Stomach smooth muscle (tissue), 2 donors: ENCODE data around the gene GJA1.
"Not testable (repeated sequence)": the region's sequence is repeated elsewhere in the genome, so short reads cannot be mapped to it uniquely, and the experiment has no call there.

ENCODE experiments used
- H3K27ac ChIP-seq: one replicate; pipeline ENCODE4 v1.7.0; 2013; ENCODE audit warnings: mild to moderate bottlenecking, low read length, inconsistent platforms
- H3K27me3 ChIP-seq, 2 donors: one replicate each; pipeline ENCODE4 v1.7.0; 2013; ENCODE audit warnings: low read length in 2 of 2; ENCODE audit not compliant: insufficient read depth in 2 of 2, control insufficient read depth in 1 of 2
- H3K36me3 ChIP-seq, 2 donors: one replicate each; pipeline ENCODE4 v1.7.0; 2013; ENCODE audit warnings: low read length in 2 of 2; ENCODE audit not compliant: control insufficient read depth in 2 of 2, insufficient read depth in 2 of 2
- H3K4me1 ChIP-seq: one replicate; pipeline ENCODE4 v1.7.0; 2013; ENCODE audit warnings: low read length; ENCODE audit not compliant: control insufficient read depth, insufficient read depth
- H3K4me3 ChIP-seq, 2 donors: one replicate each; pipeline ENCODE4 v1.7.0; 2013; ENCODE audit warnings: low read length in 2 of 2
- H3K9ac ChIP-seq, 2 donors: one replicate each; pipeline ENCODE4 v1.7.0; 2013; ENCODE audit warnings: low read length in 2 of 2, mild to moderate bottlenecking in 1 of 2
- H3K9me3 ChIP-seq, 2 donors: one replicate each; pipeline ENCODE4 v1.7.0; 2013; ENCODE audit warnings: low read length in 2 of 2; ENCODE audit not compliant: control insufficient read depth in 2 of 2
- donor health status: healthy.
- donor health status: Pancreatic carcinoma.

GJA1 gene

DNA sequence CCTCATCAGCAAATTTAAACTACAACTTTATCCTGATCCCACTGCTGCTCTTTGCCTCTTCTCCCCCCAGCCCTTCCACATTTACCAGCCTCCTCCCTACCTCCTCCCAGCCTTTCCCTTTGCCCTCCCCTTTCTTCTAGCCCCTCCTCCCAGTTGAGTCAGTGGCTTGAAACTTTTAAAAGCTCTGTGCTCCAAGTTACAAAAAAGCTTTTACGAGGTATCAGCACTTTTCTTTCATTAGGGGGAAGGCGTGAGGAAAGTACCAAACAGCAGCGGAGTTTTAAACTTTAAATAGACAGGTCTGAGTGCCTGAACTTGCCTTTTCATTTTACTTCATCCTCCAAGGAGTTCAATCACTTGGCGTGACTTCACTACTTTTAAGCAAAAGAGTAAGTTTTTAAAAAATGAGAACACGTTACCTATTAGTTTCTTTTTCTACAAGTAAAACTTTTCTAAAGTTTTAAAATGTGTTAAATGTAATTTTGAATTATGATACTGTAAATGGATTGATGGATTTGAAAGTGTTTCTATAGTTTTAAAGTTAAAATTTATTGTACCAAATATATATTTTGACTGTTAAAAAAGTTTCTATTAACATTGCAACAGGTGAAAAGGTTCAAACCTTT is at the start of gene GJA1:
Gene GJA1 (plus strand): TSS at position 203 of the 626 bp plus-strand sequence. CDS start 11,202 bp downstream, outside the sequence.
- peak within 1 kb of the TSS; percentile 86 to 100 for H3K9ac ChIP-seq
- peak within 1 kb of the TSS; percentile 86 for H3K27ac ChIP-seq

DNA sequence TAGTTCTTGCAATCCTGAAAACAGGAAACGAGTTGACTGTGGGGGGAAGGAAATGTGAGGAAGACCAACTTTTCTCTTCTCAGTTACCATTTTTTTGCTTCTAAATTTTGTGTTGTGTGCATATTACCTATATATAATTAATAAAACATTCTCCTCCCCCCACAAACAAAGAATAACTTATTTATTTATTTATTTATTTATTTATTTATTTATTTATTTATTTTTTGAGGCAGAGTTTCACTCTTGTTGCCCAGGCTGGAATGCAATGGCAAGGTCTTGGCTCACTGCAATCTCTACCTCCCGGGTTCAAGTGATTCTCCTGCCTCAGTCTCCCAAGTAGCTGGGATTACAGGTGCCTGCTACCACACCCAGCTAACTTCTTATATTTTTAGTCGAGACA is 48.9 kb upstream of the GJA1 start:
- not testable (repeated sequence) for H3K27ac ChIP-seq, H3K4me1 ChIP-seq, H3K36me3 ChIP-seq, H3K9ac ChIP-seq, H3K27me3 ChIP-seq, H3K4me3 ChIP-seq, H3K9me3 ChIP-seq

More for the DNA sequence above, at the start of gene GJA1:
- Histone ChIP-seq H3K27me3 (no peaks in the 10 kb centered on the region), H3K4me1 (no peaks in the 10 kb centered on the region), H3K36me3 (no peaks in the 10 kb centered on the region), H3K9me3 (no peaks in the 10 kb centered on the region), H3K4me3 (peak within 1 kb of the TSS; percentile 88 to 98)

GRCh38 chr6:121389419-121389818 is 46.0 kb upstream of the GJA1 start:
- Histone ChIP-seq H3K4me1 (no peaks in the 10 kb centered on the region), H3K27ac (no peak overlapping the region), H3K4me3 (no peak overlapping the region), H3K9me3 (no peaks in the 10 kb centered on the region), H3K9ac (no peak overlapping the region), H3K36me3 (no peaks in the 10 kb centered on the region), H3K27me3 (no peaks in the 10 kb centered on the region)

DNA sequence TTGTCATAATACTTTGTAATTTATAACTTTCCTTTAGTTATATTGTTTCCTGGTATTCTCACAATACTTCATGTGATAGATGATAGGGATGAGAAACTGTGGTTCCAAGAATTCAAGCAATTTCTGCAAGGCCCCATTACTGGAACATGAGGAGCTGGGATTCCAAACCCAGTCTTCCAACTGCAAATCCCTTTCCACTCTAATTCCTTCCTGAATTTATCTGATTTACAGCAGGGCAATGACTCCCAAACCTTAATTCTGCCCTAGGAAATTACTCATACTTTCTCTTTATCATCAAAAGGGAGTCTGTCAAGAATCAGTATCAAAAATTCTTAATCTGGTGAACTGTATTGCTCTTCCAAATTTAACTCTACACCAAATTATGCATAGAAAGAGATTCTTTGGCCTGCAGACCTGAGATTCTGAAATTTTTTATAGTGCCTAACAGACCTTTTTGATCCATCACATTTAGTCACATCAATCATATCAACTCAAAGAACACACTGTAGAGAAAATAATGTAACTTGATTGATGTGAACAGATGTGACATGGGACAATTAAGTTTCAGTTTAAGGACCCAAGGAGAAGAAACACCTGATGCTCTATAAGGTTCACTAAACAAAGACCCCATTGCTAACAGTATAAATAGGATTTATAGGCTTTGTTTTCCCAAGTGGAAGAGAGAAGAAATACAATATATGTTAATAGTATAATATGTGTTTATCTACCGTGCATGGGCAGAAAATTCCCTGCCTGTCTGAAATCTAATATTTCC is 41.5 kb upstream of the GJA1 start:
- H3K4me1 ChIP-seq, result no peaks in the 10 kb centered on the region
- no peak overlapping the region for H3K4me3 ChIP-seq
- H3K27me3 ChIP-seq, result no peaks in the 10 kb centered on the region
- H3K27ac ChIP-seq, result no peak overlapping the region
- H3K36me3 ChIP-seq, result no peaks in the 10 kb centered on the region
- no peaks in the 10 kb centered on the region for H3K9me3 ChIP-seq
- H3K9ac ChIP-seq, result no peak overlapping the region

DNA sequence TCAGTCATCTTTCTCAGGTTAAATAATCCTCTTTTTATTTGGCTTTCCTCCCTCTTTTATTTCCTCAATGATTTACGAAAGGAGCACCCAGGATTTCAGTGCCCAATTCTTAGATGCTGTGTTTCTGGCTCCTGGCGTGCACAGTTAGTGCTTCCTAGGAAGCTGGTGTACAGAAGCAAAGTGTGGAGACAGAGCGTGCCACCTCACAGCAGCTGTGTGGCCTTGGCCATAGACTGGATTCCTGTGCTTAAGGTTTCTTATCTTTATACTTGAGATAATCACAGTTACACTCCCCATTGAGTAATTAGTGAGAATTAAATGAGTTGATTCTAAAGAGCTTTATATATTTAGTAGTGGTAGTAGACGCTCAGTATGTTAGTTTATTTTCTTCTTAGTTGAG is 39.7 kb upstream of the GJA1 start:
- H3K9me3 ChIP-seq, result no peaks in the 10 kb centered on the region
- no peaks in the 10 kb centered on the region for H3K4me1 ChIP-seq
- no peak overlapping the region for H3K27ac ChIP-seq
- H3K4me3 ChIP-seq, result no peak overlapping the region
- H3K27me3 ChIP-seq, result no peaks in the 10 kb centered on the region
- H3K9ac ChIP-seq, result no peak overlapping the region
- H3K36me3 ChIP-seq, result no peaks in the 10 kb centered on the region

GRCh38 chr6:121397188-121397587 is 38.3 kb upstream of the GJA1 start:
- not testable (repeated sequence) for H3K4me3 ChIP-seq, H3K9me3 ChIP-seq, H3K27ac ChIP-seq, H3K9ac ChIP-seq, H3K4me1 ChIP-seq, H3K27me3 ChIP-seq, H3K36me3 ChIP-seq

DNA sequence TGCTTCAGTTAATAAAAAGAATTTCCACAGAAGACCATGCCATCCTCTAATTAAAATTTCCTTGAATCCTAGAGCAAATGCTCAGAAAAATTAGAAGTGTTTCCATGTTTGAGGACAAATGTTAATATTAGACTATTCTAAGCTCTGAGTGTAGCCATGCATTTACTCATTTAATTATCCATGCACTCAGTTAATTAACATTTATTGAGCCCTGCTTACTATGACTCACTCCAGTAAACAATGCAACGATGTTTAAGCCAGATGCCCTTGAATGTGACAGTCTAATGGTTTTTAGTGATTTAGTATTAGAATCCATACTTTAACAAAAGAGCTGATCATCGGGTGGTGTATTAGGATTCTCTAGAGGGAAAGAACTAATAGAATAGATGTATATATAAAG is 37.3 kb upstream of the GJA1 start:
- no peaks in the 10 kb centered on the region for H3K36me3 ChIP-seq

DNA sequence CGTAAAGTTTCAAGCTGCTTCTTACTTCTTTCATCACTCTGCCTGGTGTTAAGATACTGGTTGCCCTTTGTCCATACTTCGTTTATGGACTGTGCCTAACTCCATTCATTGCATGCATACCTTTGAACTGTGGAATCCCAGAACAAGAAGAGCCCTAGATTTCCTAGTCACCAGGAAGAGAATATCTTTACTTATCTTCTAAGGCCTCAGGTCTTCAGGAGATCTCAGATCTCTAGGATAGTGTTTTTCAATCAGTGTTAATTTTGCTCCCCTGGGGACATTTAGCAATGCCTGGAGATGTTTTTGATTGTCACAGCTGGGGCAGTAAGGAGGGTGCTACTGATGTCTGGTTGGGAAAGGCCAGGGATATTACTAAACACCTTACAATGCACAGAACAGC is 35.5 kb upstream of the GJA1 start:
- H3K9ac ChIP-seq, result no peak overlapping the region
- H3K4me1 ChIP-seq, result no peaks in the 10 kb centered on the region
- H3K4me3 ChIP-seq, result no peak overlapping the region
- no peaks in the 10 kb centered on the region for H3K27me3 ChIP-seq
- no peak overlapping the region for H3K27ac ChIP-seq
- no peaks in the 10 kb centered on the region for H3K36me3 ChIP-seq
- no peaks in the 10 kb centered on the region for H3K9me3 ChIP-seq

More for the DNA sequence above, 37.3 kb upstream of the GJA1 start:
- Histone ChIP-seq H3K9me3 (no peaks in the 10 kb centered on the region), H3K9ac (no peak overlapping the region), H3K27me3 (no peaks in the 10 kb centered on the region), H3K4me3 (no peak overlapping the region), H3K27ac (no peak overlapping the region), H3K4me1 (no peaks in the 10 kb centered on the region)

DNA sequence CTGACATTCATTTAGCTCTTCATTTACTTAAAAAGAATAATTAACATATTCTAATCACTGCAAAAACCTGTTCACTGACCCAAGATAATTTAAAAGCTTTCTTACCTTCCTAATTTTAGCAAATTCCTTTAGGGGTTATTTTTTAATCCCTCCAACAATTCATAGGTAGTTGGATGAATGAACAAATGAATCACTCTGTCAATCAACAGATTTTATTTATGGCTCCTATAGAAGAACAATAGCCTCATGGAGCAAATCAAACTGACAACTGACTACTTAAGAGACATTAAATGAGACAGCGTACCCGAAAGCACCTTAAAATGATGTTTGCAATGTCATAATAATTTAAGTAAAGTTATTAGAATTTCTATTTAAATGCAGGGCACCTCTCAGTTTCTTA is 31.5 kb upstream of the GJA1 start:
- Histone ChIP-seq H3K9ac (no peak overlapping the region), H3K9me3 (no peaks in the 10 kb centered on the region), H3K4me3 (no peak overlapping the region), H3K36me3 (no peaks in the 10 kb centered on the region), H3K27ac (no peak overlapping the region), H3K4me1 (no peaks in the 10 kb centered on the region), H3K27me3 (no peaks in the 10 kb centered on the region)

DNA sequence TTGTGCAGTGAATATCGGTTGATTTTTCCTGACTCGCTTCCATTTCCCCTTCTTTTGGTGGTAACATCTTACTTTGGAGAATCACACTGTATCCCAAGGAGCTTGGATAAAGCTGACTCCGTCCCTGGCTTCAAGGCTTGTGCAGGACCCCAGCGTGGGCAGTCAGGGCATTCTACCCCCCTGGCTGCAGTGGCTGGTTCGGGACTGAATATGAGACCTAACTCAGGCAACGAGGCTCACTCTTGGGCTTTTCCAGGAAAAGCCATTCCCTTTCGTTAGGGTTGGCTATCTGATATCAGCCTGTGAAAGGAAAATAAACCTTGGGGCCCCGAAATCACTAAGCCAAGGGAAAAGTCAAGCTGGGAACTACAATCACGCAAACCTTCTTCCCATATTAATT is 30.1 kb upstream of the GJA1 start:
- no peaks in the 10 kb centered on the region for H3K36me3 ChIP-seq
- no peaks in the 10 kb centered on the region for H3K9me3 ChIP-seq
- H3K27me3 ChIP-seq, result no peaks in the 10 kb centered on the region
- no peak overlapping the region for H3K4me3 ChIP-seq
- H3K27ac ChIP-seq, result no peak overlapping the region
- H3K4me1 ChIP-seq, result no peaks in the 10 kb centered on the region
- H3K9ac ChIP-seq, result no peak overlapping the region

DNA sequence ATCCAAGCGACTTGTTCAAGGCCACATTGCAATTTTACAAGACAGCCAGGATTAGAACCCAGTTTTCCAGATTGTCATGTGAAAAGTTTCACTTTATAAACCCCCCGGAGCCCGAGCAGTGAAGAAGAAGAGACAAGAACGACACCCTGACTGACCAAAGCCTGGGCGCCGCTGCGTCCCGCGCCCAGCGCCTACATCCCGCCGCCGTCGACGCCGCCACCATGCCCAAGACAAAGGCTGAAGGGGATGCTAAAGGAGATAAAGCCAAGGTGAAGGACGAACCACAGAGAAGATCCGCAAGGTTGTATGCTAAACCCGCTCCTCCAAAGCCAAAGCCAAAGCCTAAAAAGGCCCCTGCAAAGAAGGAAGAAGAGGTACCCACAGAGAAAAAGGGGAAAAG is 27.1 kb upstream of the GJA1 start:
- Histone ChIP-seq H3K9me3 (no peaks in the 10 kb centered on the region), H3K4me1 (no peaks in the 10 kb centered on the region), H3K9ac (no peak overlapping the region), H3K36me3 (no peaks in the 10 kb centered on the region), H3K27ac (no peak overlapping the region), H3K27me3 (no peaks in the 10 kb centered on the region), H3K4me3 (no peak overlapping the region)
